Pons (tissue), 1 donor: ENCODE results near the gene KIAA1217.

ENCODE experiments used
- DNase-seq: peaks from one replicate; pipeline ENCODE4 v3.0.0-alpha.2; 2016; ENCODE audit warnings: low spot score

KIAA1217 gene

GRCh38 chr10:24550680-24551079 is 341.7 kb downstream of the KIAA1217 start:
- no peak for DNase-seq

- no peak for DNase-seq
Observed at GRCh38 chr10:24551161-24551560, 342.2 kb downstream of the KIAA1217 start.

GRCh38 chr10:24552346-24553016 is 343.5 kb downstream of the KIAA1217 start:
- DNase-seq: no peak

- DNase-seq: no peak
Observed at GRCh38 chr10:24553051-24553612, 344.2 kb downstream of the KIAA1217 start.

- DNase-seq: no peak
Observed at GRCh38 chr10:24554036-24554435, 345.1 kb downstream of the KIAA1217 start.

GRCh38 chr10:24556126-24556749 is 347.3 kb downstream of the KIAA1217 start:
- DNase-seq: no peak

- DNase-seq: peak; percentile 77
Observed at GRCh38 chr10:24556750-24557742, 348.1 kb downstream of the KIAA1217 start.

GRCh38 chr10:24561453-24561852 is 352.5 kb downstream of the KIAA1217 start:
- DNase-seq: no peak

GRCh38 chr10:24568042-24568441 is 359.1 kb downstream of the KIAA1217 start:
- no peak for DNase-seq

GRCh38 chr10:24569330-24569796 is 360.4 kb downstream of the KIAA1217 start:
- no peak for DNase-seq

GRCh38 chr10:24569828-24570657 is 361.1 kb downstream of the KIAA1217 start:
- no peak for DNase-seq

GRCh38 chr10:24570658-24571426 is 361.9 kb downstream of the KIAA1217 start:
- DNase-seq: no peak

- DNase-seq: no peak
Observed at GRCh38 chr10:24571870-24572450, 363.0 kb downstream of the KIAA1217 start.

GRCh38 chr10:24574161-24574560 is 365.2 kb downstream of the KIAA1217 start:
- DNase-seq: no peak

- DNase-seq: no peak
Observed at GRCh38 chr10:24574578-24575155, 365.7 kb downstream of the KIAA1217 start.

GRCh38 chr10:24575481-24576002 is 366.6 kb downstream of the KIAA1217 start:
- DNase-seq: no peak

- no peak for DNase-seq
Observed at GRCh38 chr10:24579448-24579847, 370.5 kb downstream of the KIAA1217 start.

- DNase-seq: peak; percentile 53
Observed at GRCh38 chr10:24579906-24580305, 371.0 kb downstream of the KIAA1217 start.

GRCh38 chr10:24589265-24589664 is 380.3 kb downstream of the KIAA1217 start:
- DNase-seq: peak; percentile 82
